Measurements from ENCODE around the gene STK39.

DNA sequence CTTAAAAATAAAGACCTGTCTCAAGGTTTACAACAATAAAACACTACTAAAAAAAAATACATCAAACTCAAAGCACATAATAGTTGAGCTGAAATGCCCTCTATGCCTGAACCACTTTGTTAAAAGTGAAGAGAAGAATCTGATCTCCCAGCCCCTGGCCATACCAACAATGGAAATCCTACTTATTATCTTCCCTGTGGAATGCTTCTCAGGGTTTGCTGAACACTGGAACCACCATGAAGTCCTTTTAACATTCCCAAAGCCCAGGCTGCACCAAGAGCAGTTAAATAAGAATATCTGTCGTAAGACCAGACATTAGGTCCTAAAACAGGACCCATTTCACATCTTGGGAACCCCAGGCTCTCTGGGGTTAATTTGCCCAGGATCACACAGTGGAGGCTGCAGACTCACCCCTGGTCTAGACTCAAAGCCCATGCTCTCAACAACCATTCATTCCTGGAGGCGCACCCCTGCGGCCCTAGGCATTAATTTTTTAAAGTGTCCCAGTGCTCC is 285.8 kb downstream of the STK39 start:
- no peak for TF ChIP-seq EZH2 (IDR thresholded peaks at IDR 0.05; ENCODE audit: insufficient read depth, poor library complexity, severe bottlenecking)
- TF ChIP-seq EZH2phosphoT487 (IDR thresholded peaks at IDR 0.05; ENCODE audit: insufficient read depth, low read depth): no peak

Measured in GM23248 (cell line).